ENCODE measurements around the gene MOB1B. TPM values are rescaled to one million over a fixed set of nuclear protein-coding genes. Genes with fewer than 3 reads are reported as not detected.

Gene MOB1B
- total and polyA plus RNA-seq, 2 experiments from 2014 or later = 7.9 to 30.2 TPM

GRCh38 chr4:70908993-70909556 lies 6.9 kb downstream of the MOB1B start:
- Mint-ChIP-seq H3K27ac (no peak overlapping the region), H3K4me3 (no peak overlapping the region), H3K9me3 (no peaks in the 10 kb centered on the region; the same call in 2 of the 3 replicates), H3K36me3 (ENCODE audit: low read depth) (peaks cover 40% of the 10 kb centered on the region), H3K4me1 (0 out of 3 replicates have a peak, but pooled peaks cover 1% of the 10 kb centered on the region), H3K27me3 (ENCODE audit: insufficient read depth, low read depth, poor library complexity) (peaks cover 4% of the 10 kb centered on the region)
- Histone ChIP-seq H3K4me1 (ENCODE audit: insufficient read depth) (no peaks in the 10 kb centered on the region), H3K79me2 (replicated peaks; ENCODE audit: insufficient read depth) (peaks cover 98% of the 10 kb centered on the region), H3K36me3 (ENCODE audit: insufficient read depth) (peaks cover 7% of the 10 kb centered on the region; the same call in 1 of the 2 replicates), H4K20me1 (replicated peaks; ENCODE audit: insufficient read depth) (peaks cover 9% of the 10 kb centered on the region; the same call in 1 of the 2 replicates), H3K27ac (ENCODE audit: low read depth) (no peak overlapping the region), H2AFZ (no peak overlapping the region), H3F3A (replicated peaks; ENCODE audit: low read depth) (no peaks in the 10 kb centered on the region), H3K27me3 (ENCODE audit: insufficient read depth) (no peaks in the 10 kb centered on the region), H3K4me2 (no peak overlapping the region), H3K4me3 (no peak overlapping the region), H3K9me2 (ENCODE audit: insufficient read depth) (no peaks in the 10 kb centered on the region)
- TF ChIP-seq ZNF114 (CRISPR knock-in tag; IDR thresholded peaks at IDR 0.05) (no peak), EZH2phosphoT487 (IDR thresholded peaks at IDR 0.05; ENCODE audit: unreplicated experiment) (no peak), REST (IDR thresholded peaks at IDR 0.05; ENCODE audit: unreplicated experiment) (no peak)
- no peak for ATAC-seq
- DNase-seq (ENCODE audit: low spot score) = no peak

GRCh38 chr4:70914000-70914399 lies 11.8 kb downstream of the MOB1B start:
- H3K4me3 Mint-ChIP-seq = no peak overlapping the region
- Histone ChIP-seq H3F3A (replicated peaks; ENCODE audit: low read depth) (no peaks in the 10 kb centered on the region), H3K4me2 (no peak overlapping the region), H3K36me3 (ENCODE audit: insufficient read depth) (no peaks in the 10 kb centered on the region), H3K9me2 (ENCODE audit: insufficient read depth) (no peaks in the 10 kb centered on the region), H3K27ac (ENCODE audit: low read depth) (no peak overlapping the region), H3K4me3 (no peak overlapping the region), H3K79me2 (replicated peaks; ENCODE audit: insufficient read depth) (peaks cover 97% of the 10 kb centered on the region), H4K20me1 (replicated peaks; ENCODE audit: insufficient read depth) (peaks cover 12% of the 10 kb centered on the region; the same call in 1 of the 2 replicates), H3K4me1 (ENCODE audit: insufficient read depth) (no peaks in the 10 kb centered on the region), H2AFZ (no peak overlapping the region), H3K27me3 (ENCODE audit: insufficient read depth) (no peaks in the 10 kb centered on the region)
- H3K27me3 Mint-ChIP-seq (ENCODE audit: insufficient read depth, low read depth, poor library complexity) = peaks cover 4% of the 10 kb centered on the region
- ATAC-seq (no peak), DNase-seq (ENCODE audit: low spot score) (peak; percentile 25)
- peaks cover 3% of the 10 kb centered on the region; the same call in 1 of the 3 replicates for H3K9me3 Mint-ChIP-seq
- H3K27ac Mint-ChIP-seq = no peak overlapping the region
- peaks cover 33% of the 10 kb centered on the region; the same call in 2 of the 3 replicates for H3K36me3 Mint-ChIP-seq (ENCODE audit: low read depth)
- TF ChIP-seq STAT1 (IDR thresholded peaks at IDR 0.05; ENCODE audit: unreplicated experiment) = no peak
- TF ChIP-seq CTCF (conservative IDR thresholded peaks at IDR 0.05; ENCODE audit: low read depth in 2 of 2) = peak; percentile 42 to 59; a peak in 3 of 4 replicates
- no peaks in the 10 kb centered on the region for H3K4me1 Mint-ChIP-seq

Data from GM23338 (cell line).